ENCODE measurements around the gene CALCOCO1. TPM values are rescaled to one million over a fixed set of nuclear protein-coding genes. Genes with fewer than 3 reads are reported as not detected.
"Not testable (repeated sequence)": the region's sequence is repeated elsewhere in the genome, so short reads cannot be mapped to it uniquely, and the experiment has no call there.

Gene CALCOCO1
- total and polyA plus RNA-seq, 4 donors, result 65.5 to 223 (median 75.9) TPM

- no peak for TF ChIP-seq CTCF (IDR thresholded peaks at IDR 0.05; ENCODE audit: control extremely low read depth, extremely low read depth)
- Histone ChIP-seq H3K4me1 (ENCODE audit: control insufficient read depth in 5 of 5, insufficient read depth in 5 of 5, low read length in 5 of 5) (peaks cover 4 to 10% (median 6%) of the 10 kb centered on the region in 5 donors), H3K9ac (ENCODE audit: insufficient read depth in 1 of 2, low read length in 2 of 2) (no peak overlapping the region), H3K27ac (ENCODE audit: low read depth in 1 of 2, low read length in 1 of 2) (no peak overlapping the region), H3K27me3 (ENCODE audit: control insufficient read depth in 3 of 3, insufficient read depth in 3 of 3, low read length in 2 of 3) (no peaks in the 10 kb centered on the region), H3K36me3 (ENCODE audit: control insufficient read depth in 4 of 4, insufficient read depth in 4 of 4, low read length in 4 of 4) (peaks cover 17 to 41% (median 36%) of the 10 kb centered on the region in 4 donors), H3K9me3 (ENCODE audit: control insufficient read depth in 4 of 4, insufficient read depth in 3 of 4, low read length in 3 of 4) (no peaks in the 10 kb centered on the region), H3K4me3 (no peak overlapping the region)
- ATAC-seq (ENCODE audit: insufficient read depth, low FRiP score) (no peak), DNase-seq (no peak)
- 86 to 94% methylated on average over 3 of the region's 3 CpGs for WGBS, 2 donors
These were observed 4.7 kb downstream of the CALCOCO1 start for GRCh38 chr12:53722450-53723041.

GRCh38 chr12:53720946-53721345, 6.3 kb downstream of the CALCOCO1 start:
- Histone ChIP-seq H3K27ac (ENCODE audit: low read depth in 1 of 2, low read length in 1 of 2) (no peak overlapping the region), H3K9me3 (ENCODE audit: control insufficient read depth in 4 of 4, insufficient read depth in 3 of 4, low read length in 3 of 4) (no peaks in the 10 kb centered on the region), H3K9ac (ENCODE audit: insufficient read depth in 1 of 2, low read length in 2 of 2) (no peak overlapping the region), H3K4me1 (ENCODE audit: control insufficient read depth in 5 of 5, insufficient read depth in 5 of 5, low read length in 5 of 5) (peaks cover 0 to 7% (median 2%) of the 10 kb centered on the region in 5 donors), H3K27me3 (ENCODE audit: control insufficient read depth in 3 of 3, insufficient read depth in 3 of 3, low read length in 2 of 3) (no peaks in the 10 kb centered on the region), H3K36me3 (ENCODE audit: control insufficient read depth in 4 of 4, insufficient read depth in 4 of 4, low read length in 4 of 4) (peaks cover 17 to 55% (median 46%) of the 10 kb centered on the region in 4 donors), H3K4me3 (no peak overlapping the region)
- WGBS, 2 donors, result 88 to 100% methylated on average over 1 of the region's 1 CpG
- DNase-seq (no peak), ATAC-seq (ENCODE audit: insufficient read depth, low FRiP score) (no peak)
- no peak for TF ChIP-seq CTCF (IDR thresholded peaks at IDR 0.05; ENCODE audit: control extremely low read depth, extremely low read depth)

GRCh38 chr12:53719649-53720048, 7.6 kb downstream of the CALCOCO1 start:
- Histone ChIP-seq H3K27me3 (ENCODE audit: control insufficient read depth in 3 of 3, insufficient read depth in 3 of 3, low read length in 2 of 3) (no peaks in the 10 kb centered on the region), H3K4me3 (no peak overlapping the region), H3K4me1 (ENCODE audit: control insufficient read depth in 5 of 5, insufficient read depth in 5 of 5, low read length in 5 of 5) (no peaks in the 10 kb centered on the region), H3K36me3 (ENCODE audit: control insufficient read depth in 4 of 4, insufficient read depth in 4 of 4, low read length in 4 of 4) (peaks cover 22 to 57% (median 49%) of the 10 kb centered on the region in 4 donors), H3K9me3 (ENCODE audit: control insufficient read depth in 4 of 4, insufficient read depth in 3 of 4, low read length in 3 of 4) (no peaks in the 10 kb centered on the region), H3K9ac (ENCODE audit: insufficient read depth in 1 of 2, low read length in 2 of 2) (no peak overlapping the region), H3K27ac (ENCODE audit: low read depth in 1 of 2, low read length in 1 of 2) (no peak overlapping the region)
- 73 to 87% methylated on average over 2 of the region's 2 CpGs for WGBS, 2 donors
- DNase-seq, result no peak
- no peak for TF ChIP-seq CTCF (IDR thresholded peaks at IDR 0.05; ENCODE audit: control extremely low read depth, extremely low read depth)
- ATAC-seq (ENCODE audit: insufficient read depth, low FRiP score), result no peak

- H3K4me1 ChIP-seq (ENCODE audit: control insufficient read depth in 5 of 5, insufficient read depth in 5 of 5, low read length in 5 of 5); H3K9me3 ChIP-seq (ENCODE audit: control insufficient read depth in 4 of 4, insufficient read depth in 3 of 4, low read length in 3 of 4); DNase-seq; H3K27me3 ChIP-seq (ENCODE audit: control insufficient read depth in 3 of 3, insufficient read depth in 3 of 3, low read length in 2 of 3); H3K9ac ChIP-seq (ENCODE audit: insufficient read depth in 1 of 2, low read length in 2 of 2); H3K27ac ChIP-seq (ENCODE audit: low read depth in 1 of 2, low read length in 1 of 2); H3K4me3 ChIP-seq; ATAC-seq (ENCODE audit: insufficient read depth, low FRiP score): not testable (repeated sequence)
- peaks cover 30 to 57% (median 49%) of the 10 kb centered on the region in 4 donors for H3K36me3 ChIP-seq (ENCODE audit: control insufficient read depth in 4 of 4, insufficient read depth in 4 of 4, low read length in 4 of 4)
- WGBS, 2 donors, result 91 to 95% methylated on average over 6 of the region's 6 CpGs
These were observed 8.7 kb downstream of the CALCOCO1 start for GRCh38 chr12:53718567-53718966.
